HepG2 (cell line): ENCODE measurements around the gene TJP2.

Source experiments
- EHMT2 ChIP-seq: fragments of 200-600 bp; sonication (generic); IDR thresholded peaks from 2 replicates; pipeline ENCODE4 v1.7.0; 2017; ENCODE audit warnings: antibody characterized with exemption, low read depth, low read length, borderline replicate concordance
- EZH2 ChIP-seq: conservative IDR thresholded peaks from 2 replicates; pipeline ENCODE4 v1.6.1; 2012; ENCODE audit warnings: mild to moderate bottlenecking, low read depth, low read length, moderate library complexity
- IRF2 ChIP-seq: IDR thresholded peaks from 2 replicates; pipeline ENCODE4 v1.6.1; 2018; ENCODE audit warnings: missing genetic modification reagents, missing compliant biosample characterization
- MTF1 ChIP-seq: sonication (generic); formaldehyde crosslinking; IDR thresholded peaks from 2 replicates; pipeline ENCODE4 v1.5.0; 2020; ENCODE audit warnings: missing genetic modification reagents
- POLR2AphosphoS5 ChIP-seq: IDR thresholded peaks from 2 replicates; pipeline ENCODE4 v1.6.1; 2012; ENCODE audit warnings: low read depth, low read length
- REST ChIP-seq, 2 experiments: IDR thresholded peaks; 2 replicates each; pipeline ENCODE4 v1.6.1; 2011 to 2012; ENCODE audit warnings: low read length in 2 of 2, borderline replicate concordance in 1 of 2, low read depth in 1 of 2, mild to moderate bottlenecking in 1 of 2, moderate library complexity in 1 of 2
- UBTF ChIP-seq: sonication (generic); formaldehyde crosslinking; IDR thresholded peaks from 2 replicates; pipeline ENCODE4 v1.4.0; 2020; ENCODE audit warnings: mild to moderate bottlenecking, missing genetic modification reagents
- ZBED4 ChIP-seq: sonication (generic); formaldehyde crosslinking; IDR thresholded peaks from 2 replicates; pipeline ENCODE4 v1.4.0; 2020; ENCODE audit warnings: missing genetic modification reagents, borderline replicate concordance
- ZNF513 ChIP-seq: sonication (generic); formaldehyde crosslinking; conservative IDR thresholded peaks from 2 replicates; pipeline ENCODE4 v1.5.0; 2020; ENCODE audit warnings: missing genetic modification reagents
- TF ChIP-seq, protein P1 (sequence below): sonication (generic); formaldehyde crosslinking; IDR thresholded peaks from 2 replicates; pipeline ENCODE4 v1.5.0; 2020; ENCODE audit warnings: mild to moderate bottlenecking, missing genetic modification reagents, moderate library complexity

- TF ChIP-seq POLR2AphosphoS5 (no peak), UBTF (CRISPR knock-in tag) (no peak), EZH2 (no peak), EHMT2 (no peak), REST (IDR thresholded peaks at IDR 0.05; ENCODE audit: borderline replicate concordance in 1 of 2, low read depth in 1 of 2, low read length in 2 of 2) (no peak), ZBED4 (CRISPR knock-in tag) (no peak), IRF2 (CRISPR knock-in tag) (no peak), ZNF513 (CRISPR knock-in tag) (no peak), MTF1 (no peak)
- TF ChIP-seq, protein P1, sequence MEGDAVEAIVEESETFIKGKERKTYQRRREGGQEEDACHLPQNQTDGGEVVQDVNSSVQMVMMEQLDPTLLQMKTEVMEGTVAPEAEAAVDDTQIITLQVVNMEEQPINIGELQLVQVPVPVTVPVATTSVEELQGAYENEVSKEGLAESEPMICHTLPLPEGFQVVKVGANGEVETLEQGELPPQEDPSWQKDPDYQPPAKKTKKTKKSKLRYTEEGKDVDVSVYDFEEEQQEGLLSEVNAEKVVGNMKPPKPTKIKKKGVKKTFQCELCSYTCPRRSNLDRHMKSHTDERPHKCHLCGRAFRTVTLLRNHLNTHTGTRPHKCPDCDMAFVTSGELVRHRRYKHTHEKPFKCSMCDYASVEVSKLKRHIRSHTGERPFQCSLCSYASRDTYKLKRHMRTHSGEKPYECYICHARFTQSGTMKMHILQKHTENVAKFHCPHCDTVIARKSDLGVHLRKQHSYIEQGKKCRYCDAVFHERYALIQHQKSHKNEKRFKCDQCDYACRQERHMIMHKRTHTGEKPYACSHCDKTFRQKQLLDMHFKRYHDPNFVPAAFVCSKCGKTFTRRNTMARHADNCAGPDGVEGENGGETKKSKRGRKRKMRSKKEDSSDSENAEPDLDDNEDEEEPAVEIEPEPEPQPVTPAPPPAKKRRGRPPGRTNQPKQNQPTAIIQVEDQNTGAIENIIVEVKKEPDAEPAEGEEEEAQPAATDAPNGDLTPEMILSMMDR (CRISPR knock-in tag) = no peak
These were observed 5.3 kb upstream of the TJP2 start for GRCh38 chr9:69168709-69169217.
